HepG2 (cell line): Measurements from ENCODE around the gene MIA.

Experiments
- FIP1L1 ChIP-seq: fragments of 200-400 bp; formaldehyde crosslinking; IDR thresholded peaks from 2 replicates; pipeline ENCODE4 v1.6.1; 2018; ENCODE audit warnings: low read depth, mild to moderate bottlenecking, low read length, moderate library complexity, borderline replicate concordance; ENCODE audit not compliant: insufficient read depth
- KLF16 ChIP-seq, 2 experiments: sonication (generic) in 1 of 2; formaldehyde crosslinking in 1 of 2; IDR thresholded peaks; 2 replicates each; pipeline versions ENCODE4 v1.6.1 to v1.8.0; 2016 to 2023; ENCODE audit warnings: missing genetic modification reagents in 2 of 2, missing compliant biosample characterization in 1 of 2
- NFRKB ChIP-seq: fragments of 450-650 bp; IDR thresholded peaks from 2 replicates; pipeline ENCODE4 v1.6.1; 2017
- TCF7 ChIP-seq: sonication (generic); IDR thresholded peaks from 2 replicates; pipeline ENCODE4 v1.6.1; 2016; ENCODE audit warnings: antibody characterized with exemption, low read depth
- ZBTB2 ChIP-seq: sonication (generic); formaldehyde crosslinking; IDR thresholded peaks from 2 replicates; pipeline ENCODE4 v1.8.0; 2022; ENCODE audit warnings: low read depth, missing genetic modification reagents
- TF ChIP-seq, protein P1 (sequence below), 2 experiments: sonication (generic) in 1 of 2; formaldehyde crosslinking in 1 of 2; IDR thresholded peaks; 2 replicates each; pipeline versions ENCODE4 v1.5.1 to v1.6.1; 2011 to 2020; ENCODE audit warnings: borderline replicate concordance in 1 of 2, low read depth in 1 of 2, low read length in 1 of 2, mild to moderate bottlenecking in 1 of 2, missing genetic modification reagents in 1 of 2, moderate library complexity in 1 of 2

- TF ChIP-seq, protein P1, sequence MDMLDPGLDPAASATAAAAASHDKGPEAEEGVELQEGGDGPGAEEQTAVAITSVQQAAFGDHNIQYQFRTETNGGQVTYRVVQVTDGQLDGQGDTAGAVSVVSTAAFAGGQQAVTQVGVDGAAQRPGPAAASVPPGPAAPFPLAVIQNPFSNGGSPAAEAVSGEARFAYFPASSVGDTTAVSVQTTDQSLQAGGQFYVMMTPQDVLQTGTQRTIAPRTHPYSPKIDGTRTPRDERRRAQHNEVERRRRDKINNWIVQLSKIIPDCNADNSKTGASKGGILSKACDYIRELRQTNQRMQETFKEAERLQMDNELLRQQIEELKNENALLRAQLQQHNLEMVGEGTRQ (IDR thresholded peaks at IDR 0.05; ENCODE audit: low read depth, low read length): no peak
- TF ChIP-seq, protein P1 (CRISPR knock-in tag; IDR thresholded peaks at IDR 0.05; ENCODE audit: borderline replicate concordance): no peak
- TF ChIP-seq TCF7 (no peak), NFRKB (no peak), FIP1L1 (no peak), KLF16 (CRISPR knock-in tag; IDR thresholded peaks at IDR 0.05) (no peak), ZBTB2 (CRISPR knock-in tag) (no peak)
Observed at GRCh38 chr19:40762754-40763470, 12.4 kb upstream of the MIA start.
